H9 (cell line): Measurements from ENCODE around the gene POFUT2. TPM values are rescaled to one million over a fixed set of nuclear protein-coding genes. Genes with fewer than 3 reads are reported as not detected.
A peak's percentile ranks its signal among the peaks of the same experiment; 100 is the strongest.

ENCODE experiments used
- DNase-seq: peaks from one replicate; pipeline ENCODE4 v3.0.0-alpha.2; 2017
- H2AFZ ChIP-seq: one replicate; pipeline ENCODE4 v1.6.1; 2013; ENCODE audit warnings: mild to moderate bottlenecking, low read length, control low read depth, moderate library complexity
- H2AK5ac ChIP-seq: 2 replicates; pipeline ENCODE4 v1.6.1; 2013; ENCODE audit warnings: low read length, control low read depth, mixed read lengths; ENCODE audit not compliant: insufficient read length
- H2BK120ac ChIP-seq: one replicate; pipeline ENCODE4 v1.6.1; 2013; ENCODE audit warnings: low read depth, mild to moderate bottlenecking, low read length, control low read depth, inconsistent platforms; ENCODE audit not compliant: poor library complexity, severe bottlenecking
- H2BK12ac ChIP-seq: 2 replicates; pipeline ENCODE4 v1.6.1; 2013; ENCODE audit warnings: low read length, control low read depth, mixed read lengths, low read depth; ENCODE audit not compliant: insufficient read length
- H2BK15ac ChIP-seq: 2 replicates; pipeline ENCODE4 v1.6.1; 2013; ENCODE audit warnings: low read depth, low read length, control low read depth
- H2BK20ac ChIP-seq: one replicate; pipeline ENCODE4 v1.6.1; 2013; ENCODE audit warnings: low read depth, mild to moderate bottlenecking, low read length, control low read depth, inconsistent platforms; ENCODE audit not compliant: poor library complexity, severe bottlenecking
- H2BK5ac ChIP-seq: 2 replicates; pipeline ENCODE4 v1.6.1; 2013; ENCODE audit warnings: low read length, control low read depth, mixed read lengths; ENCODE audit not compliant: insufficient read length
- H3K14ac ChIP-seq: 2 replicates; pipeline ENCODE4 v1.6.1; 2013; ENCODE audit warnings: low read length, control low read depth; ENCODE audit not compliant: insufficient read depth
- H3K18ac ChIP-seq: 2 replicates; pipeline ENCODE4 v1.6.1; 2013; ENCODE audit warnings: low read depth, mild to moderate bottlenecking, mixed read lengths, low read length, control low read depth; ENCODE audit not compliant: insufficient read length
- H3K23ac ChIP-seq: 2 replicates; pipeline ENCODE4 v1.6.1; 2013; ENCODE audit warnings: low read length, control low read depth, mixed read lengths, low read depth; ENCODE audit not compliant: insufficient read length
- H3K23me2 ChIP-seq: 2 replicates; pipeline ENCODE4 v1.6.1; 2013; ENCODE audit warnings: low read depth, mild to moderate bottlenecking, mixed read lengths, low read length, control low read depth; ENCODE audit not compliant: insufficient read length, poor library complexity, severe bottlenecking
- H3K27ac ChIP-seq: 2 replicates; pipeline ENCODE4 v1.5.1; 2013; ENCODE audit warnings: low read length, control low read depth, mixed read lengths, low read depth; ENCODE audit not compliant: insufficient read length
- H3K27me3 ChIP-seq: 2 replicates; pipeline ENCODE4 v1.6.1; 2013; ENCODE audit warnings: low read length, control low read depth, inconsistent platforms; ENCODE audit not compliant: insufficient read depth
- H3K4ac ChIP-seq: 2 replicates; pipeline ENCODE4 v1.6.1; 2013; ENCODE audit warnings: low read depth, mild to moderate bottlenecking, control low read depth, inconsistent platforms, low read length, moderate library complexity
- H3K4me1 ChIP-seq: 2 replicates; pipeline ENCODE4 v1.6.1; 2013; ENCODE audit warnings: low read length, control low read depth, inconsistent platforms; ENCODE audit not compliant: insufficient read depth
- H3K4me2 ChIP-seq: 2 replicates; pipeline ENCODE4 v1.6.1; 2013; ENCODE audit warnings: low read length, control low read depth, mixed read lengths; ENCODE audit not compliant: insufficient read length, insufficient read depth
- H3K56ac ChIP-seq: 2 replicates; pipeline ENCODE4 v1.6.1; 2013; ENCODE audit warnings: low read depth, mild to moderate bottlenecking, mixed read lengths, low read length, control low read depth; ENCODE audit not compliant: insufficient read length
- H3K79me1 ChIP-seq: 2 replicates; pipeline ENCODE4 v1.6.1; 2013; ENCODE audit warnings: low read depth, mild to moderate bottlenecking, moderate library complexity, low read length, control low read depth, inconsistent platforms; ENCODE audit not compliant: insufficient read depth, poor library complexity, severe bottlenecking
- H3K79me2 ChIP-seq: 2 replicates; pipeline ENCODE4 v1.6.1; 2013; ENCODE audit warnings: low read length, control low read depth, inconsistent platforms; ENCODE audit not compliant: insufficient read depth
- H3K9ac ChIP-seq: 2 replicates; pipeline ENCODE4 v1.6.1; 2013; ENCODE audit warnings: low read length, control low read depth, mixed read lengths; ENCODE audit not compliant: insufficient read length; ENCODE audit errors: extremely low read depth
- H3K9me3 ChIP-seq: one replicate; pipeline ENCODE4 v1.6.1; 2013; ENCODE audit warnings: low read depth, low read length, inconsistent platforms; ENCODE audit not compliant: control insufficient read depth
- H3T11ph ChIP-seq: one replicate; pipeline ENCODE4 v1.6.1; 2013; ENCODE audit warnings: mild to moderate bottlenecking, low read length, control low read depth, inconsistent platforms
- H4K20me1 ChIP-seq: one replicate; pipeline ENCODE4 v1.6.1; 2013; ENCODE audit not compliant: control insufficient read depth, insufficient read length, insufficient read depth
- H4K5ac ChIP-seq: 2 replicates; pipeline ENCODE4 v1.6.1; 2013; ENCODE audit warnings: low read depth, mild to moderate bottlenecking, mixed read lengths, low read length, control low read depth; ENCODE audit not compliant: insufficient read length
- H4K8ac ChIP-seq: replicated peaks from 2 replicates; pipeline ENCODE4 v1.6.1; 2013; ENCODE audit warnings: low read length, control low read depth, mixed read lengths, low read depth; ENCODE audit not compliant: insufficient read length
- H4K91ac ChIP-seq: 2 replicates; pipeline ENCODE4 v1.6.1; 2013; ENCODE audit warnings: low read depth, mild to moderate bottlenecking, moderate library complexity, mixed read lengths, low read length, control low read depth; ENCODE audit not compliant: insufficient read length
- H3K27ac Mint-ChIP-seq, 3 experiments: 2 replicates in 2 of 3; 3 replicates in 1 of 3; pipeline ENCODE4 v1.8.0; 2020 to 2021; ENCODE audit warnings: mixed read lengths in 3 of 3, mild to moderate bottlenecking in 1 of 3, moderate library complexity in 1 of 3
- H3K27me3 Mint-ChIP-seq: 2 replicates; pipeline ENCODE4 v1.8.0; 2021; ENCODE audit warnings: low read depth, mild to moderate bottlenecking, moderate library complexity, mixed read lengths
- H3K36me3 Mint-ChIP-seq, 3 experiments: 2 replicates in 2 of 3; 3 replicates in 1 of 3; pipeline ENCODE4 v1.8.0; 2020 to 2021; ENCODE audit warnings: low read depth in 3 of 3, mixed read lengths in 3 of 3; ENCODE audit not compliant: insufficient read depth in 1 of 3
- H3K4me1 Mint-ChIP-seq, 2 experiments: 2 replicates each; pipeline ENCODE4 v1.8.0; 2020; ENCODE audit warnings: mixed read lengths in 2 of 2
- H3K4me3 Mint-ChIP-seq, 2 experiments: 2 replicates in 1 of 2; 3 replicates in 1 of 2; pipeline ENCODE4 v1.8.0; 2020 to 2021; ENCODE audit warnings: mild to moderate bottlenecking in 2 of 2, mixed read lengths in 2 of 2, moderate library complexity in 1 of 2
- H3K9me3 Mint-ChIP-seq, 2 experiments: 2 replicates in 1 of 2; 3 replicates in 1 of 2; pipeline ENCODE4 v1.8.0; 2020; ENCODE audit warnings: mild to moderate bottlenecking in 2 of 2, mixed read lengths in 2 of 2, moderate library complexity in 1 of 2
- WGBS: extraction: QIAGEN DNeasy Blood & Tissue Kit; methylation state at CpG from one replicate; pipeline ENCODE4 v1.1.7; 2013; ENCODE audit warnings: missing lambda C conversion rate, low lambda C conversion rate, mixed read lengths; ENCODE audit not compliant: insufficient read length; ENCODE audit errors: extremely low coverage; 5-methylcytosine and 5-hydroxymethylcytosine counted together
- total RNA-seq: library from RNA; stranded (reverse); gene quantifications from 2 replicates; pipeline ENCODE4 v1.2.1, GENCODE V29; 2021
- TF ChIP-seq, protein P1 (sequence below): fragments of 200-600 bp; sonication (generic); conservative IDR thresholded peaks from 3 replicates; pipeline ENCODE4 v1.8.0; 2021; ENCODE audit warnings: antibody characterized with exemption, mild to moderate bottlenecking

The POFUT2 gene
- total RNA-seq, 1 experiment from 2014 or later, result 34.8 TPM

DNA sequence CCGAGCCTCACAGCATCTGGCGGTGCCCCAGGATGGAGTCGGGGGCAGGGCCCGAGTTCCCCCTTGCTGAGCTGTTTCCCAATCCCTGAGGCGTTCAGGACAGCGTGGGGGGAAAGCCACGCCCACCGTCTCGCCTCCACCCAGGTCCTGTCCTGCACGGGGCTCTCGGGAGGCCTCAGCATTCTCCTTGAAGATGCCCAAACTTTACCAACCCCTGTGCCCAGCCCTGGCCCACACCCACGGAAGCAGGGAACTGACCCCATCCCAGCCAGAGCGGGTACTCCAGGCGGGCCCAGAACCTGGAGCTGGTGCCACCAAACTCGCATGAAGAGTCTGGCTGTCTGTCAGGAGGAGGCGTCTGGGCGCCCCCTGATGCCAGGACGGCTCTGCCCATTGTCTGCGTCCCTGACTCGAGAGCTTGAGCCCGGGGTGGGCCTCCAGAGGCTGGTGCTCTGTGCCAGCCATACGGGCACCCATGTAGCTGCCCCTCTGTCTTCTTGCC, 35.3 kb upstream of the POFUT2 start:
- no peak overlapping the region for H3T11ph ChIP-seq
- no peak overlapping the region; the same call in 1 of the 2 replicates for H3K4ac ChIP-seq
- H3K56ac ChIP-seq, result no peak overlapping the region
- Mint-ChIP-seq H3K27ac (no peak overlapping the region), H3K27me3 (peaks cover 8% of the 10 kb centered on the region), H3K36me3 (0 out of 7 replicates have a peak, but pooled peaks cover 0 to 2% (median 0%) of the 10 kb centered on the region in 3 experiments), H3K4me3 (no peak overlapping the region; a peak in 1 of 5 replicates), H3K9me3 (no peaks in the 10 kb centered on the region), H3K4me1 (peaks cover 25 to 32% of the 10 kb centered on the region in 2 experiments)
- H3K27me3 ChIP-seq, result no peaks in the 10 kb centered on the region
- no peak overlapping the region for H3K4me2 ChIP-seq
- H2BK120ac ChIP-seq, result no peak overlapping the region
- no peaks in the 10 kb centered on the region for H3K79me2 ChIP-seq
- peak overlapping the region; percentile 13; the same call in 1 of the 2 replicates for H3K14ac ChIP-seq
- TF ChIP-seq, protein P1, sequence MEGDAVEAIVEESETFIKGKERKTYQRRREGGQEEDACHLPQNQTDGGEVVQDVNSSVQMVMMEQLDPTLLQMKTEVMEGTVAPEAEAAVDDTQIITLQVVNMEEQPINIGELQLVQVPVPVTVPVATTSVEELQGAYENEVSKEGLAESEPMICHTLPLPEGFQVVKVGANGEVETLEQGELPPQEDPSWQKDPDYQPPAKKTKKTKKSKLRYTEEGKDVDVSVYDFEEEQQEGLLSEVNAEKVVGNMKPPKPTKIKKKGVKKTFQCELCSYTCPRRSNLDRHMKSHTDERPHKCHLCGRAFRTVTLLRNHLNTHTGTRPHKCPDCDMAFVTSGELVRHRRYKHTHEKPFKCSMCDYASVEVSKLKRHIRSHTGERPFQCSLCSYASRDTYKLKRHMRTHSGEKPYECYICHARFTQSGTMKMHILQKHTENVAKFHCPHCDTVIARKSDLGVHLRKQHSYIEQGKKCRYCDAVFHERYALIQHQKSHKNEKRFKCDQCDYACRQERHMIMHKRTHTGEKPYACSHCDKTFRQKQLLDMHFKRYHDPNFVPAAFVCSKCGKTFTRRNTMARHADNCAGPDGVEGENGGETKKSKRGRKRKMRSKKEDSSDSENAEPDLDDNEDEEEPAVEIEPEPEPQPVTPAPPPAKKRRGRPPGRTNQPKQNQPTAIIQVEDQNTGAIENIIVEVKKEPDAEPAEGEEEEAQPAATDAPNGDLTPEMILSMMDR, result no peak
- H3K27ac ChIP-seq, result no peak overlapping the region
- peak overlapping the region; percentile 6 for H2BK12ac ChIP-seq
- H2AFZ ChIP-seq, result no peak overlapping the region
- H4K91ac ChIP-seq, result peak overlapping the region; percentile 5
- H4K8ac ChIP-seq, result no peak overlapping the region
- no peak overlapping the region for H2BK15ac ChIP-seq
- no peaks in the 10 kb centered on the region for H3K79me1 ChIP-seq
- no peak overlapping the region for H2BK20ac ChIP-seq
- H2AK5ac ChIP-seq, result no peak overlapping the region
- peak; percentile 36 for DNase-seq
- H3K23ac ChIP-seq, result no peak overlapping the region
- H3K9ac ChIP-seq, result no peak overlapping the region
- no peaks in the 10 kb centered on the region for H4K20me1 ChIP-seq
- no peak overlapping the region for H4K5ac ChIP-seq
- H3K4me1 ChIP-seq, result no peaks in the 10 kb centered on the region
- WGBS, result no CpG with 5 or more reads among the region's 22 CpGs
- H3K9me3 ChIP-seq, result no peaks in the 10 kb centered on the region
- H2BK5ac ChIP-seq, result no peak overlapping the region
- no peaks in the 10 kb centered on the region for H3K23me2 ChIP-seq
- no peak overlapping the region for H3K18ac ChIP-seq
